Heart left ventricle (tissue), 13 donors: ENCODE data around the gene SLC34A3.

Experiments
- CTCF ChIP-seq, 12 donors: fragments of 200-600 bp; sonication (generic) in 4 of 12; IDR thresholded peaks; one replicate each; pipeline versions ENCODE4 v1.5.0 to v1.8.0; 2018 to 2022; ENCODE audit warnings: antibody characterized with exemption in 12 of 12, mild to moderate bottlenecking in 5 of 12
- POLR2A ChIP-seq, 2 donors: fragments of 450-650 bp; IDR thresholded peaks; one replicate each; pipeline ENCODE4 v1.6.1; 2017; ENCODE audit warnings: antibody characterized with exemption in 2 of 2, mild to moderate bottlenecking in 2 of 2, moderate library complexity in 2 of 2
- donor health status: ischemic (EF 13 %, LVEDD 7.1; RV severe dilation, severe dysfunction).
- donor health status: DM: no; HTN: yes; CAD: no.
- donor health status: DM: no; HTN: no; CAD: no.
- donor health status: ischemic (EF 25% LVEDD 6.9; RV normal size, moderate dysfunction).
- donor health status: ischemic (EF 25% LVEDD 5.7; RV mildly dilated, moderate dysfunction).
- donor health status: ischemic (EF 35%, LVEDD 5.7; RV mildly dilated, moderate dysfunction).
- donor health status: nonischemic (EF 11% LVEDD 7.7; RV severe dilation, severe dysfunction).
- donor health status: DM: yes; HTN: yes; CAD: no.
- donor health status: PGD.
- donor health status: ischemic (EF 29% LVEDD 5.4; RV normal size, mild dysfunction).
- donor health status: nonischemic (EF 23%, LVEDD 6.1; RV moderate dilation, normal function).

DNA sequence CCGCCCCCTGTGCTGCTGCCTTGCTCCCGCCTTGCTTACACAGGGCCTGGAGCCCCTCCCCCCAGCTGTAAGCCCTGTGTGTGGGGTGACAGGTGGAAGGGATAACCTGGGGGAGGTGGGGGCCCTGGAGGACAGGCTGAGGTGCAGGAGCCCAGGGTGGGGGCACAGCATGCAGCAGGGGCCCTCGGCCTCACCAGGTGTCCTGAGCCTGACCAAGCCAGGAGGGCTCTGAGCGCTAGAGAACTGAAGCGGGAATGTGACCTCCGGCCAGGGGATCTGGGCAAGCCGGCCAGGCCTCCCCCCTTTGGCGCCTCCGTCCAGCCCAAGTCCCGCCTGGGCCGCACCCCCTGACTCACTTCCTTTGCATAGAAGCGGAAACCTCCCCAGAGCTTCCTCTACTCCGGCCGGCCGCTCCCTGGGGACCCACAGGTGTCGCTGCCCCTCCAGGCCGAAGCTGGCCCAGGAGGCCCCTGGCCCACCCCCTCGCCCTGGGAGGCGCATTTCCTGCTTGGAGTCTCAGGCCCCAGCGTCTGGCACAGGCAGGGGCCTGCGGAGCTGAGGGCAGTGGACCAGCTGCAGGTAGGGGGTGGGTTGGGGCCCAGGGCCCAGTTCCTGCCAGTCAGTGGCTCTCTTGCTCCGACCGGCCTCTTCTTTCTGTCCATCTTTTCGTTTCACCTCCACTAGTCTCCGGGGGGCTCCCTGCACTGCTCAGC lies 46.8 kb downstream of the SLC34A3 start, which contains the start of gene TOR4A:
- TF ChIP-seq CTCF (IDR thresholded peaks at IDR 0.05), result peak in 3 of 12 donors; percentile 5 to 47 (median 23)
- peak in 1 of 2 donors; percentile 52 for TF ChIP-seq POLR2A (IDR thresholded peaks at IDR 0.05)
